Spleen (tissue), 7 donors: ENCODE results near the gene RNF115.

Experiments used
- CTCF ChIP-seq, 11 experiments: fragments of 200-600 bp in 7 of 11; fragments of 450-650 bp in 4 of 11; sonication (generic) in 4 of 11; IDR thresholded peaks in 8 of 11; conservative IDR thresholded peaks in 3 of 11; 1 replicate in 7 of 11; 2 replicates in 4 of 11; pipeline versions ENCODE4 v1.4.0 to v1.8.0; 2016 to 2021; ENCODE audit warnings: antibody characterized with exemption in 11 of 11, inconsistent platforms in 4 of 11, mild to moderate bottlenecking in 1 of 11
- POLR2A ChIP-seq, 3 donors: fragments of 450-650 bp; IDR thresholded peaks; one replicate each; pipeline ENCODE4 v1.5.1; 2017; ENCODE audit warnings: antibody characterized with exemption in 3 of 3, mild to moderate bottlenecking in 1 of 3
- POLR2AphosphoS5 ChIP-seq, 3 donors: sonication (generic); formaldehyde crosslinking; IDR thresholded peaks; one replicate each; pipeline ENCODE4 v1.5.1; 2017; ENCODE audit warnings: antibody characterized with exemption in 3 of 3
- donor health status: DM: no; HTN: no; CAD: no; lungs with moderate emphysema.
- donor health status: DM: no; HTN: no; CAD: no.
- donor health status: DM: no; HTN: no; CAD: no.

GRCh38 chr1:145824499-145824842, 576 bp upstream of the RNF115 start:
- TF ChIP-seq CTCF (IDR thresholded peaks at IDR 0.05 in 8 of 11, conservative IDR thresholded peaks at IDR 0.05 in 3 of 11) (no peak), POLR2AphosphoS5 (IDR thresholded peaks at IDR 0.05) (no peak), POLR2A (IDR thresholded peaks at IDR 0.05) (no peak)
